ENCODE data around the gene PXN.

GRCh38 chr12:120220838-120221575 lies 44.5 kb downstream of the PXN start:
- TF ChIP-seq CTCF (IDR thresholded peaks at IDR 0.05) = no peak
- no peak for TF ChIP-seq POLR2A (IDR thresholded peaks at IDR 0.05)
